Hepatocyte (in vitro differentiated cells): Measurements from ENCODE around the gene MAGEB6. TPM values are rescaled to one million over a fixed set of nuclear protein-coding genes. Genes with fewer than 3 reads are reported as not detected.

Source experiments
- DNase-seq: peaks from one replicate; pipeline ENCODE4 v3.0.0-alpha.2; 2016; ENCODE audit warnings: low spot score
- H2AFZ ChIP-seq: fragments of 200-600 bp; sonication (generic); 2 replicates; pipeline ENCODE4 v1.6.0; 2016; ENCODE audit warnings: antibody characterized with exemption, mild to moderate bottlenecking
- H3K27ac ChIP-seq: fragments of 200-600 bp; sonication (generic); 2 replicates; pipeline ENCODE4 v1.5.1; 2016; ENCODE audit warnings: mild to moderate bottlenecking
- H3K27me3 ChIP-seq: fragments of 200-600 bp; sonication (generic); 2 replicates; pipeline ENCODE4 v1.6.1; 2016
- H3K36me3 ChIP-seq: fragments of 200-600 bp; sonication (generic); replicated peaks from 2 replicates; pipeline ENCODE4 v1.5.1; 2016; ENCODE audit warnings: low read depth; ENCODE audit not compliant: insufficient read depth
- H3K4me1 ChIP-seq: fragments of 200-600 bp; sonication (generic); 2 replicates; pipeline ENCODE4 v1.5.1; 2016; ENCODE audit warnings: mild to moderate bottlenecking, moderate library complexity; ENCODE audit not compliant: insufficient read depth
- H3K4me2 ChIP-seq: fragments of 200-600 bp; sonication (generic); 2 replicates; pipeline ENCODE4 v1.6.0; 2016
- H3K4me3 ChIP-seq: fragments of 200-600 bp; sonication (generic); 2 replicates; pipeline ENCODE4 v1.5.1; 2016; ENCODE audit warnings: mild to moderate bottlenecking
- H3K79me2 ChIP-seq: fragments of 200-600 bp; sonication (generic); 2 replicates; pipeline ENCODE4 v1.6.0; 2017; ENCODE audit warnings: mild to moderate bottlenecking
- H3K9me2 ChIP-seq: fragments of 200-600 bp; sonication (generic); replicated peaks from 2 replicates; pipeline ENCODE4 v1.6.0; 2017; ENCODE audit warnings: mild to moderate bottlenecking; ENCODE audit not compliant: insufficient read depth
- H3K9me3 ChIP-seq: fragments of 200-600 bp; sonication (generic); 2 replicates; pipeline ENCODE4 v1.5.1; 2016; ENCODE audit warnings: low read depth, mild to moderate bottlenecking
- H4K20me1 ChIP-seq: fragments of 200-600 bp; sonication (generic); 2 replicates; pipeline ENCODE4 v1.6.0; 2016; ENCODE audit warnings: mild to moderate bottlenecking; ENCODE audit not compliant: insufficient read depth, poor library complexity, severe bottlenecking
- EZH2 ChIP-seq: fragments of 200-600 bp; sonication (generic); IDR thresholded peaks from 2 replicates; pipeline ENCODE4 v1.6.1; 2016; ENCODE audit warnings: antibody characterized with exemption, mild to moderate bottlenecking, borderline replicate concordance
- EZH2phosphoT487 ChIP-seq: fragments of 200-600 bp; sonication (generic); IDR thresholded peaks from one replicate; pipeline ENCODE4 v1.6.1; 2018; ENCODE audit warnings: antibody characterized with exemption, mild to moderate bottlenecking, low read depth, moderate library complexity; ENCODE audit not compliant: unreplicated experiment, severe bottlenecking
- WGBS: methylation state at CpG from one replicate; pipeline ENCODE4 v1.1.6; 2016; ENCODE audit warnings: low lambda C conversion rate; ENCODE audit errors: missing lambda C conversion rate; 5-methylcytosine and 5-hydroxymethylcytosine counted together
- polyA plus RNA-seq: library from polyadenylated mRNA; unstranded; fragments of >200 nt; fragmentation: Nextera tagmentation; extraction: Ambion mirVana; gene quantifications from 2 replicates; pipeline ENCODE4 v1.2.1, GENCODE V29; 2016
- total RNA-seq: library from RNA; depleted of rRNA; stranded (reverse); fragments of >200 nt; gene quantifications from 2 replicates; pipeline ENCODE4 v1.2.3, GENCODE V29; 2014
- TF ChIP-seq, protein P1 (sequence below): fragments of 200-600 bp; sonication (generic); IDR thresholded peaks from 2 replicates; pipeline ENCODE4 v1.5.1; 2016; ENCODE audit warnings: antibody characterized with exemption, mild to moderate bottlenecking; ENCODE audit not compliant: poor library complexity

The MAGEB6 gene
- total and polyA plus RNA-seq, 2 experiments from 2014 or later = not detected

DNA sequence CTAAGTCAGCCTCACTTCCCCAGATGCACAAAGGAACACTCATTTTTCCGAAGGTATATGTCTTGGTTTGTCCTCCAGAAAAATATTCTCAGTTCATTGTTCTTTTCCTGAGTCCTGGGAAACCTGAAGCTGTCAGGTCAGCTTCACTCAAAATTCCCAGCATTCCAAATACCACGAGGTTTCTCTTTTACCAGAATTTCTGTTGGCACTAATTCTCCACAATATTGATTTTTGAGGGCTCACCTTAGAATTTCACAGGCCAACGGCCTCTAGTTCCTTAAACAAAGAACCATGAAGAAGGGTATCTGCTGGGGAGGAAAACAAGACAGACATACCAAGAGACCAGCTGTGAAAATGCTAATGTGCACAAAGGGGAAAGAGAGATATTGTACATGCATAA lies 15.8 kb downstream of the MAGEB6 start:
- no peak overlapping the region for H3K4me3 ChIP-seq
- no peaks in the 10 kb centered on the region for H3K9me2 ChIP-seq
- no peaks in the 10 kb centered on the region for H4K20me1 ChIP-seq
- H3K9me3 ChIP-seq = no peaks in the 10 kb centered on the region
- H3K27me3 ChIP-seq = no peaks in the 10 kb centered on the region
- no peaks in the 10 kb centered on the region for H3K79me2 ChIP-seq
- H3K4me2 ChIP-seq = no peak overlapping the region
- WGBS = 47% methylated on average over 3 of the region's 3 CpGs
- H3K27ac ChIP-seq = no peak overlapping the region
- no peak overlapping the region for H2AFZ ChIP-seq
- no peak for DNase-seq
- H3K36me3 ChIP-seq = no peaks in the 10 kb centered on the region
- H3K4me1 ChIP-seq = no peaks in the 10 kb centered on the region
- TF ChIP-seq EZH2 (no peak), EZH2phosphoT487 (no peak)
- TF ChIP-seq, protein P1, sequence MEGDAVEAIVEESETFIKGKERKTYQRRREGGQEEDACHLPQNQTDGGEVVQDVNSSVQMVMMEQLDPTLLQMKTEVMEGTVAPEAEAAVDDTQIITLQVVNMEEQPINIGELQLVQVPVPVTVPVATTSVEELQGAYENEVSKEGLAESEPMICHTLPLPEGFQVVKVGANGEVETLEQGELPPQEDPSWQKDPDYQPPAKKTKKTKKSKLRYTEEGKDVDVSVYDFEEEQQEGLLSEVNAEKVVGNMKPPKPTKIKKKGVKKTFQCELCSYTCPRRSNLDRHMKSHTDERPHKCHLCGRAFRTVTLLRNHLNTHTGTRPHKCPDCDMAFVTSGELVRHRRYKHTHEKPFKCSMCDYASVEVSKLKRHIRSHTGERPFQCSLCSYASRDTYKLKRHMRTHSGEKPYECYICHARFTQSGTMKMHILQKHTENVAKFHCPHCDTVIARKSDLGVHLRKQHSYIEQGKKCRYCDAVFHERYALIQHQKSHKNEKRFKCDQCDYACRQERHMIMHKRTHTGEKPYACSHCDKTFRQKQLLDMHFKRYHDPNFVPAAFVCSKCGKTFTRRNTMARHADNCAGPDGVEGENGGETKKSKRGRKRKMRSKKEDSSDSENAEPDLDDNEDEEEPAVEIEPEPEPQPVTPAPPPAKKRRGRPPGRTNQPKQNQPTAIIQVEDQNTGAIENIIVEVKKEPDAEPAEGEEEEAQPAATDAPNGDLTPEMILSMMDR = no peak

DNA sequence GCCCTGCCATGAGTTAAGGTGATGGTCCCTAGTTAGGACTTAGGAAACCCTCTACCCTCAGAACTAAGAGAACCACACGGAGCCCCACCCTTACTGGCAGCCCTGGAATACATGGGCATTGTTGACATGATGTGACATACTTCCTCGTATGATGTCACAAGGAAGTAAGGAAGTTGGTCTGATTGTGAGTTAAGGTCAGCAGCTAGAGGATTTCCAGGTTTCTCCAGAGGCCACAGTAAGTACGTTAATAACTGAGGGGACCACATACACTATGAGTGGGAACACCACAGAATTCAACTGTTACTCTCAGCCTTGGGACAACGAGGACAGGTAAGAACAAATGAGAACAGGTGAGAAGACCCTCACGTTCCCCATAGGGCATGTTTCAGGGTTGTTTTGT lies 23.6 kb downstream of the MAGEB6 start, which contains the start of gene MAGEB5:
TSS of gene MAGEB5 (plus strand) at position 301 of the 400 bp plus-strand sequence. CDS start 1,133 bp downstream, outside the sequence.
- no peaks in the 10 kb centered on the region for H3K9me3 ChIP-seq
- TF ChIP-seq EZH2 (no peak), EZH2phosphoT487 (no peak)
- TF ChIP-seq, protein P1 = no peak
- no peaks in the 10 kb centered on the region for H3K4me1 ChIP-seq
- no peak within 1 kb of the TSS for H3K27ac ChIP-seq
- H3K9me2 ChIP-seq = no peaks in the 10 kb centered on the region
- H2AFZ ChIP-seq = no peak within 1 kb of the TSS
- H3K4me2 ChIP-seq = no peak within 1 kb of the TSS
- no peak for DNase-seq
- H3K79me2 ChIP-seq = no peaks in the 10 kb centered on the region
- no peak within 1 kb of the TSS for H3K4me3 ChIP-seq
- no peaks in the 10 kb centered on the region for H3K36me3 ChIP-seq
- 64% methylated on average over 5 of the region's 5 CpGs for WGBS
- no peaks in the 10 kb centered on the region for H4K20me1 ChIP-seq
- no peaks in the 10 kb centered on the region for H3K27me3 ChIP-seq

DNA sequence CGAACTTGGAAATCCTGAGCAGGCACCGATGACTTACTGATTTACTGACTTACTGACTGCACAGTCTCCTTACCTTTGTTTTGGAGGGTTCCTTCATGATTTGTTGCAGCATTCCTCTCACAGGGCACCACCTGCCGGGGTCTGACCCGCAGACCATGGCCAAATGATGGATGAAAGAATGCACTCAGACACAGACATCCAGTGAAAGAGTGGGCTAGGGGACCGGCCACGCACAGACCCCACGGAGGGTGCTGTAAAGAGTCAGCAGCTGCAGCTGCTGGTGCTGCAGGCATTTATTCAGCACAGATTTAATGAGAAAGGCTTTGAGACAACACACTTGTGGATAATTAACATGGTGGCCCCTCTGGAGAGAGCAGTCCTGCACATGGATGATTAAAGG lies 27.1 kb downstream of the MAGEB6 start:
- 50% methylated on average over 7 of the region's 7 CpGs for WGBS

More for the DNA sequence above, 27.1 kb downstream of the MAGEB6 start:
- no peak overlapping the region for H3K27ac ChIP-seq
- no peaks in the 10 kb centered on the region for H3K27me3 ChIP-seq
- no peaks in the 10 kb centered on the region for H3K79me2 ChIP-seq
- H3K4me2 ChIP-seq = no peak overlapping the region
- no peaks in the 10 kb centered on the region for H4K20me1 ChIP-seq
- H3K4me3 ChIP-seq = no peak overlapping the region
- DNase-seq = no peak
- TF ChIP-seq, protein P1 = no peak
- TF ChIP-seq EZH2phosphoT487 (no peak), EZH2 (no peak)
- H3K4me1 ChIP-seq = no peaks in the 10 kb centered on the region
- no peaks in the 10 kb centered on the region for H3K9me3 ChIP-seq
- no peak overlapping the region for H2AFZ ChIP-seq
- no peaks in the 10 kb centered on the region for H3K9me2 ChIP-seq
- no peaks in the 10 kb centered on the region for H3K36me3 ChIP-seq
